HG03354 (cell line): ENCODE measurements around the gene LCN1.

ENCODE experiments used
- ATAC-seq: cut with Tn5 transposase; IDR thresholded peaks from one replicate; pipeline ENCODE4 v1.9.1; 2021; ENCODE audit warnings: mild to moderate bottlenecking; ENCODE audit not compliant: unreplicated experiment, poor library complexity, severe bottlenecking

The LCN1 gene

GRCh38 chr9:135520916-135521607, at the start of gene LCN1:
LCN1 (plus strand) TSS chr9:135521440; CDS start chr9:135521498, 58 bp downstream.
- no peak for ATAC-seq

GRCh38 chr9:135471791-135472640, 49.2 kb upstream of the LCN1 start:
- ATAC-seq = no peak

DNA sequence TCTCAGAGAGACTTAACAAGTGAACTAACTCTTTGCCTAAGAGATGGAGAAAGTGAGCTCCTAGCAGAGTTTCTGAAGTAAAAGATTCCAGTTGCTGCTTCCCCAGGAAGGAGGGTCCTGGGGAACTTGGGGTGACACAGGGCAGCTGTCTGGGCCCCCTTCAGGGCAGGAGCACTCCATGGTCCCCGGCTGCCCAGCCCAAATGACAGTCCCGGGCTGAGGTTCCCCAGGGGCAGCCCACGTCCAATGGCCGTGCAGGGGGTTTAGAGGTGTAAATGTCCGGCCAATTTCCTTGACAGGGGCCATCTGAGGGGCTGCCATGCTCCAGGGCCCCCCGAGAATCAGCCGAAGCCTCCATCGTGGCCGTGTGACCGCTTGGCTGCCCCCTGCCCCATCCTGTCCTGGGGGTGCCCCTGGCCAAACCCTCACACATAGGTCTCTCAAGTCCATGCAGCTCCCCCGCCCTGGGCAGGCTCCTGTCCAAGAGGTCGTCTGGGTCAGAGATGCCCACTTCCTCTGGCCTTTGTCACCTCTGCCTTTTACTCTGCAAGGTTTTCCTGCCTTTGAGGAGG, 47.2 kb upstream of the LCN1 start:
- ATAC-seq = no peak

DNA sequence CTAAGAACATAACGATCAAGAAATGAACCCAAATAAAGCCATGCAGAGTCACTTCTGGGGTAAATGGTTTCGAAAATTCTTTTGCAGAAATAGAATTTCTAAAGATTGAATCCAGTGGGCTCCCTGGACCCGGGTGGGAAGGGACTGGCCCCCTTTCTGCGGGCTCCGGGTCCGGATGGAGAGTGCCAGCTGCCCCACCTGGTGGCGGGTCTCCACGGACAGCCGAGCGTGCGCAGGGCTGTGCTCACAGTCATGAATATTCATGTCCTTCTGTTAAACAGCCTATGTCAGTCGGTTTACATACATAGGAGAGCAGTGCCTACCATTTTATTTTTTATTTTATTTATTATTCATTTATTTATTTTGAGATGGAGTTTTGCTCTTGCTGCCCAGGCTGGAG, 46.3 kb upstream of the LCN1 start:
- no peak for ATAC-seq

- no peak for ATAC-seq
Observed at GRCh38 chr9:135476561-135477355, 44.5 kb upstream of the LCN1 start.

GRCh38 chr9:135478191-135478590, 43.0 kb upstream of the LCN1 start:
- ATAC-seq = no peak

- ATAC-seq = no peak
Observed at GRCh38 chr9:135478829-135479468, 42.3 kb upstream of the LCN1 start.

DNA sequence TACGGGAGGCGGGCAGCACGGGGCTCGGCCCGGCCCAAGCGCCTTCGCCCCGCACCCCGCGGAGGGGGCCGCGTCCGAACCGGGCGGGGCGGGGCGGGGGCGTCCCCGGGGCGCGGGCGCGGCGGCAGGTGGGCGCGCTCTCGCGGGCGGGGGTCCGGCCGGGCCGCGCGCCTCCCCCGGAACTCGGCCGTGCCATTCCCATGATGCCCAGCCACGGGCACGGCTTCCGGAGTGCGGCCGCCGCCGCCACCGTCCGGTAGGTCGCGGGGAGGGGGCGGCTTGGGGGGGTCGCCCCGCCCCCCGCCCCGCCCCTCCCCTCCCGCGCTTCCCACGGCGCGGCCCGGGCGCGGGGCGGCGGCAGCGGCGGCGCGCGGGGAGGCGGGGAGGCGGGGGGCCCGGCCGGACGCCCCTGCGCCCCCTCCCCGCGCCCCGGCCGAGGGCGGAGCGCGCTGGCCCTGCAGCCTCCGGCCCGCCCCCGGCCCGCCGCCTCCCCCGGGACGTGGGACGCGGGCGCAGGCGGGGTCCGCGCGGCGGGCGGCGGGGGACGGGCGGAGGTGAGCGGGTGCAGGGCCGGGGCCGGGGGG, 41.7 kb upstream of the LCN1 start, which contains the start of gene PPP1R26:
PPP1R26 (plus strand) TSS at position 314 of the 584 bp plus-strand sequence. CDS start 4,729 bp downstream, outside the sequence.
- no peak for ATAC-seq

DNA sequence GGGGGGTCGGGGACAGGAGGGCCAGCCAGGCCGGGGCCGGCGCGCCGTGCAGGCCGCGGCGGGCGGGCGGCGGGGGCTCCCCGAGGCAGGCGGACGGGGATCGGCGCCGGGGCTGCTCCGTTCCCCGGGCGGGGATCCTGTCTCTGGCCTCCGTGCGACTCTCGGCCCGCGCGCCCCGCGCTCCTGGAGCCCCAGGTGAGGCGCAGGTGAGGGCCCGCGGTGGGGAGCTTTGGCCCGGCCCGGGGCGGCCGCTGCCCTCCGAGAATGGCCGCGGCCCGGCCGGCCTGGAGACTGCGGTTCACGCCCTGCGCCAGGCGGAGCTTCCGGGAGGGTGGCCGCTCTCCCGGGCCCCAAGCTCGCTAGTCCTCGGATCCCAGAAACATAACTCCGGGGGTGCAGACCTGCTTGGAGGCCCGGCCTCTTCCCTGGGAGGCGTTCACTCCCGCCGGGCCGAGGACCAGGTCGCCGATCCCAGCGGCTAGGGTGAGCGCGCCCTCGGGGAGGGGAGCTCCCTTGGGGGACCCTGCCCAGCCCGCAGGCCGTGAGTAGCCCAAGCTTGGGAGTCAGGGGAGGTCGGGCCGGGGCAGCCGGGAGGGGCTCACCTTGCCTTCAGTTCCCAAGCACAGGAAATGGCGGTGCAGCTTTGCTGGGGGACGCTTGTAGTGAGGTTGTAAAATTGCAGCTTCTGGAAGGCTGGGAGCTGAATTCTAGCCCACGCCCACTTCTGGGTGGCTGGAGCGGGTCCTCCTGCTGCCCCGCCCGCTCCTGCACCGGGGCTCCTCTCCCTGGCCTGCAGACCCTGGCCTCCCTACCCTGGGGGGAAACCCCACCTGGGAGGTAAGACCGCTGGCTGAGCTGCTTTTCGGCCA, 40.9 kb upstream of the LCN1 start:
- no peak for ATAC-seq

DNA sequence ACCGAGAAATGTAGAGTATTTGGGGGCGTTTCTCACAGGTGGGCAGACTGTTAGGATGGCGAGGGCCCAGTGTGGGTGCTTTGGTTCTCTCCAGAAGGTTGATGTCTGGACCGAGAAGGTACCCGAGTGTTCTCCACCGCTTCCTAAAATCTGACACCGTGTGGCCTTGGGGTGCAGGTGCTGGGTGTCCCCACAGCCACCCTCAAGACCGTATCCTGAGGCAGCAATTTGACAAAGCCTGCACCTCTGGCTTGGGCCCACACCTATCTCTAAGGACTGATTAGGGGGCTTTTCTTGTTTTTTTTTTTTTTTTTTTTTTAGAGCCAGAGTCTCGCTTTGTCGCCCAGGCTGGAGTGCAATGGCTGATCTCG, 40.3 kb upstream of the LCN1 start:
- ATAC-seq = no peak

GRCh38 chr9:135482015-135482754, 39.1 kb upstream of the LCN1 start:
- ATAC-seq = no peak

DNA sequence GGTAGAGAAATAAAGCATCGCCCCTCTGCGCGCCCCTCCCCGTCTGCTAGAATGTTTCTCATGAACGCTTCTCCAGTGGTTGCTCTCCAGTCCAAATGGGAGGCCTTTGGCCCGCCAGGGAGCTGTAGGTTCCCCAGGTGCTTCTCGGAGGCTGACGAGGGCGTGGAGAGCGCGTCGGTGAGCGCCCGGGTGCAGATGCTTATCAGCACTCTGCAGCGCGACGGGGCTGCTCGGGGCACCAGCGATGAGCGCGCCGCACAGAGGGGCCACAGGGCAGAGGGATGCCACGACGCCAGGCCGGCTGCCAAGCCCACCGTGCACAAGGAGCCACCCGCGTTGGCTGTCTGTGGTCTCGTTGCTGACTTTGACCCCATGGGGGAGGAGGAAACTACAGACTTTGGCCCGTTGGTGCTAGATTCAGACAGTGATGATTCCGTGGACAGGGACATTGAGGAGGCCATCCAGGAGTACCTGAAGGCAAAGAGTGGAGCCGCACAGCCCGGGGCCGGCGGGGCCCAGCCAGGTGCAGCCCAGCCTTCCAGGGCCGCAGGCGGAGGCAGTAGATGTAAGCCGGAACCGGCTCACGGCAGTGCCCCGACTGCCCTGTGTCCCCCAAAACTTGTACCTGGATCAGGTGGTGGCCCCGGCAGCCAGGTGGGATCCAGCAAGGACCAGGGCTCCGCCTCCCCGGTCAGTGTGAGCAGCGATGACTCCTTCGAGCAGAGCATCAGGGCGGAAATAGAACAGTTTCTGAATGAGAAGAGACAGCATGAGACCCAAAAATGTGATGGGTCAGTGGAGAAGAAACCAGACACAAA, 36.6 kb upstream of the LCN1 start:
- no peak for ATAC-seq

DNA sequence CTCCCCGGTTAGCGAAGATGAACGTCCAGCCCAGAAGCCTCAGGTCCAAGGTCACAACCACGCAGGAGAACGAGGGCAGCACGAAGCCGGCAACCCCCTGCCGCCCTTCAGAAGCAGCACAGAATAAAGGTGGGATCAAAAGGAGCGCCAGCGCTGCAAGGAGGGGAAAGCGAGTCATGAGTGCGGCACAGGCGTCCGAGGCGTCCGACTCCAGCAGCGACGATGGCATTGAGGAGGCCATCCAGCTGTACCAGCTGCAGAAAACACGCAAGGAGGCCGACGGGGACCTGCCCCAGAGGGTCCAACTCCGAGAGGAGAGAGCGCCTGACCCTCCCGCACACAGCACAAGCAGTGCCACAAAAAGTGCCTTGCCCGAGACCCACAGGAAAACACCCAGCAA, 35.9 kb upstream of the LCN1 start:
- no peak for ATAC-seq

DNA sequence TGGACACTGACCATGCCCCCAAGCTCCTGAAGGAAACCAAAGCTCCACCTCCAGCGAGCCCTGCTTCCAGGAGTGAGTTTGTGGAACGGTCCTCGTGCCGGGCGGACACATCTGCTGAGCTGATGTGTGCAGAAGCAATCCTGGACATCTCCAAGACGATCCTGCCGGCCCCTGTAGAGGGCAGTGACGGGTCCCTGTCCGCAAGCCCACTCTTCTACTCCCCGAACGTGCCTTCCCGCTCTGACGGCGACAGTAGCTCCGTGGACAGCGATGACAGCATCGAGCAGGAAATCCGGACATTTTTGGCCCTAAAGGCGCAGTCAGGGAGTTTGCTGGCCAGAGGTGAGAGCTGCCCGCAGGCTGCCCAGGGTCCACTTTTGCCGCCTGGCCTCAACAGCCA, 35.4 kb upstream of the LCN1 start:
- no peak for ATAC-seq

GRCh38 chr9:135486267-135487065, 34.8 kb upstream of the LCN1 start:
- ATAC-seq = no peak
